Suppressor macrophage (primary cell): Measurements from ENCODE around the gene LDLRAD4.

ENCODE experiments used
- DNase-seq, 4 experiments: peaks; one replicate each; pipeline ENCODE4 v3.0.0-alpha.2; 2020 to 2022

LDLRAD4 gene

DNA sequence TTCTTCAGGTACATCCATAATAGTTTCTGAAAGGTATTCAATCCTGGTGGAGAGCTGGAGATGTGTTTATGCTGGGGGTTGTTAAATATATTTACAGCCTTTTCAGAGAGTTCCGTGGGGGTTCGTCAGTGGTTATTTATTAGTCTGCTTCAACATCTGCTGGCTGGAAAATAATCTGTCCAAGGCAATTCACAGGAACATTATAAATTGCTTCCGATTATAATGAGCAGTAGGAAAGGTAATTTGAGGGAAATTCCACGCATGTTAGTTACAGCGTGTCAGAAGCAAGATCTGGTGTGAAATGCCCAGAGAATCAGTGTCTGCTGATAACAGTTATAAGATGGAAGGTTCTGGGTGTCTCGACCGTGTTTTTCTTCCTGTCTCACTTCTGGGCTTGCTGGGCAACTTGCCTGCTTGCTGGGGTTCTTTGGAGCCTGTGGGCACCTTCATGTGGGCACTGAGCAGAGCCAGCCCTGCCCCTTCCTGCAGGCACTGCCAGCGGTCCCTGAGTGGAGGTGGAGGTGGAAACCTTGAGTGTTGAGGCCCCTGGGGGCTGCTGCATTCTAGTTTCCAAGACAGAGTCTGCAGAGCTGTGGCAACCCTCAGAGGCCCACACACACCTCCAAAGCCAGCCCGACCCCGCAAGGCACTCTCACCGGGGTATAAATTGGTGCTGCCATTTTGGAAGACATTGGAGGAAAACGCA lies 322.1 kb downstream of the LDLRAD4 start:
- DNase-seq, result no peak

DNA sequence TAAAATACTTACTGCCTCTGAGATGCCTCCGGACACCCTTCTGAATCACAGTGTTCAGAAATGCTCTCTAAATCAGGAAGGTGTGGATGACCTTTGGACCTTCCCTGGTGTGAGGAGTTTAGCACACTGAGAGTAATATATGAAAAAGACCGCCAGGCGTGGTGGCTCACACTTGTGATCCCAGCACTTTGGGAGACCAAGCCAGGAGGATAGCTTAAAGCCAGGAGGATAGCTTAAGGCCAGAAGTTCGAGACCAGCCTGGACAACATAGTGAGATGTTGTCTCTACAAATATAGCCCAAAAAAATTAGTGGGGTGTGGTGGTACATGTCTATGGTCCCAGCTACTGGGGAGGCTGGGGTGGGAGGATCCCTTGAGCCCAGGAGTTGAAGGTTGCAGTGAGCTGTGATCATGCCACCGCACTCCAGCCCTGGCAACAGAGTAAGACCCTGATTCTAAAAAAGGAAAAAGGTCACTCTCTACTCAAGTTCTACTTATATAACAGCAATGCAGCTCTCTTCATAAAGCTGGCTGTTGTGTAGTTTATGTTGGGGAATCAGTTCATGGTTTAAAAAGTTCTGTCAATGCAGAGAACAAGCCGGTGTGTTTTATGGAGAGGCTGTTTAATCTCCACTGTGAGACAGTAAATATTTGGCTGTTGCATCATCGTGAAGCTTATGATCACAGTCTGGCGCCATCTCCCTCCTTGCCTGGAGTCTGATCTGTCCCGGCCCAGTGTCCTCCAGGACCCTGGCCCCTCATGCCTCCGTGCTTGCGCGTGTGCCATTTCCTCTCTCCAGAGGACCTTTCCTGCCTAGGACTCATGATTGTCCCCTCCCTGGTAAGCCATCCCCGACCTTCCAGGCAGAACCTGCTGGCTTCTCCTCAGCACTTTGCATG lies 323.3 kb downstream of the LDLRAD4 start:
- no peak for DNase-seq

DNA sequence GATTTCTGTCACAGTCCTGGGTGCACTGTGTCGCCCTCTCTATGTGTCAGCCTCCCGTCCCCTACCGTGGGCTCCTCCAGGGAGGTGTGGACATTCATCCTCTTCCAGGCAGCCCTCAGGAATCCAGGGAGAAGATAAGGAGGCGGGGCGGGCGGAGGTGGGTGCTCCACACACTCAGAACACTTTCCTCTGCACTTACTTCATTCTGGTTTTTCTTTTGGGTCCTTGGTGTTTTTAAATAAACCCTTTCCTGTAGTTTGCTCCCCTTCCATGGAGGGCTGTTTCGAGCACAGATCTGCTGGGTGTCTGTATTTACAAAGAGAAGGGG lies 323.9 kb downstream of the LDLRAD4 start:
- no peak for DNase-seq

DNA sequence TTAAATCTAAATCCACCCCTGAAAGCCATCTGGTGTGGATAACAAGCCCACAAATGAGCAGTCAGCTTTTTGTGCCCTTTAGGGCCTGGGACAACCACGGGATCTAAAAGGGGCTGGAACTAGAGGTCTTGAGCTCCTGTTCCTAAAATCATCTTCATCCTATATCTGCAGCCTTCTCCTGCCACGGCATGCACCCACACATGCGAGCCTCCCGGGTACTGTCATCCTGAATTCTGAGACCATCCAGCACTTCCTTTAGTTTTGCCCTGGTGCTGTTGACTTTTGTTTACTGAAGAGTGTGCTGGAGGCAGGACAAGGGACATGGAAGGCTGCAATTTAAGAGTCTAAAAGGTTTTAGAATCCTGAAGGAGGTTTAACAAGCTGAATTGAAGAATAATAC lies 324.6 kb downstream of the LDLRAD4 start:
- DNase-seq, result no peak

DNA sequence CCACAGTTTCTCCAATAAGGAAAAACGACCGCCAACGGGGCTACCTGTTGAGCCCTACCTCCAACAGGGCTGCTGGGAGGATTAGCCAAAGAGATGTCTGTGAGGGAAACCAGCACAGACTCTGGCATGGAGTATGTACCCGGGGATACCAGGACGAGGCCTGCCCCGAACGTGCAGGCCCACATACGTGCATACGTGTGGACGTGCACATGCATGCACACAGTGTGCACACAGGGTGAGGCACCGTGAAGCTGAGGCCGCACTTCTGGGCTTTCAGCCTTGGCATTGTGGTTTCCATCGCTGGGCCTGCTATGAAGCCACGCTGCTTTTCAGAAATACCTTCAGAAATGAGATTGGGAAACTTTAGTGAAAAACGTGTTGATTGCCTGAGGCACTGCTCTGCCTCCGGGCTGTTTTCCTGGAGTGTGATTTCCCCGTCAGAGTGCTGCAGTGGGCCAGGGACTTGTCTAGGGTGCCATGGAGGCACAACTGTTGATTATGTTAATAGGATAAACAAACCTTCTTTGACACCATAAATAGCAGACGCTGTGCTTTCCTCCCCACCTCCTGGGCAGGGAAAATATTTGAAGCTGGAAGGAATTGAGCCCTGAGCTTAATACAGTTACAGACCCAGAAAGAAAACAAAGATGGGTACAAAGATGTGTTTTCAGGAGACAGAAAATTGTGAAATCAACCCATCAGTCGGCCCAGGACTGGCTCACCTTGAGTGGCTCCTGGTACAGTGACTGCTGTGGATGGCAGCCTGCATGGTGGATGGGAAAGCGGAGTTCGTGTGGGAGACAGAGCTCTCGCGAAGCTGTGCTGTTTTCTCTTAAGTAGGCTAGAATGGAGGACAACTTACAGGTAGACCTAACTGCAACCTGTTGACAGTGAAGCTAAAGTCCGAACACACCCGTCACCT lies 325.5 kb downstream of the LDLRAD4 start:
- DNase-seq, result no peak

DNA sequence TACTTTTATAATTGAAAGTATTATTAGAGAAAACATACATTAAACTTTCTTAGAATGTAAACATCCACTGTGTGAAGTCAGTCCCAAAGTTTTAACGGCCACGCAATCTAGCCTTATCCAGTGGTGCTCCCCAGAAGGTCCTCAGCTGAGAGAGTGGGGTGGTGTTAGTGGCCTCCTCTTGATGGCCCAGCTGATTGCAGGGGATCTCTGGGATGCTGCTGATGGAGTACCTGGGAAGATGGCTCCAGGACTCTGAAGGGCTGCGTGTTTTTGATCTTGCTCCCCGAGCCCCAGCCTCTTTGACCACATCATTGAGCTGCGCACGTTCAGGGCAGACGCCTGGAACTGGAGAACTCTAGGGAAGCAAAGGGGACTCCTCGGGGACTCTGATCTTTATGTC lies 326.4 kb downstream of the LDLRAD4 start:
- no peak for DNase-seq

DNA sequence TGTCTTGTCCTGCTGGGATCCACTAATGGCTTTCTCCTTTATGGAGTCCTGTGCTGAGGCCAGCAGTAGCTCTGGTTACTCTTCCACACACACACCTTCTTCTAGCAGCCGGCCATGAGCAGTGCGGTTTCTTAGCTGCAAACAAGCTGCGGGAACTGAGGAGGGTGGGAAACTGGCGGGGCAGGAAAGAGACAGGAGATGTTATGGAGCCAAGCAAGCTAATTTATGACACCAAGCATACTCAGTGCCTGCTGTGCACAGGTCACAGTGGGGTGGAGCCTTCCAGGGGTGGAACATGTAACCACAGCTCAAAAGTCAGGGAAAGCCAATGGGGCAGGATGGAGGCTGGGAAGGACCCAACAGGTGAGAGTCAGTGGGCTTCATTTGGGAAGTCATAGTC lies 327.0 kb downstream of the LDLRAD4 start:
- no peak for DNase-seq

DNA sequence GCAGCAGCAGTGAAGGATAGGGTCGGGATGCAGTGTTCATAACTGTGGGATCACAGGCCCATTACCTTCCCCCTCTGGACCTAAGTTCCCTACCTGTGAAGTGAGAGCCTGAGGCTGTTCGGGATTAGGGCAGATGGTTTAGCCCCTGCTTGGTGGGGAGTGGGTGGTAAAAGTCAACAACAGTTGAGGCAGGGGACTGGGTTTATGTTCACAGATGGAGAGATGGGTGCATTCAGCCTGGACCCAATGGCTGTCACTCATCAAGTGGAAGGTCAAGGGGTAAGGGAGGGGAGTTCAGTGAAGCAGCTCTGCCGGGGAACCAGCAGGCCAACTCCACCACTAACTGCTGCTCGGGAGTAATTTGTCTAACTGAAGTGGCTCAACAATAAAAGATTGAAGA lies 327.4 kb downstream of the LDLRAD4 start:
- DNase-seq, result no peak

DNA sequence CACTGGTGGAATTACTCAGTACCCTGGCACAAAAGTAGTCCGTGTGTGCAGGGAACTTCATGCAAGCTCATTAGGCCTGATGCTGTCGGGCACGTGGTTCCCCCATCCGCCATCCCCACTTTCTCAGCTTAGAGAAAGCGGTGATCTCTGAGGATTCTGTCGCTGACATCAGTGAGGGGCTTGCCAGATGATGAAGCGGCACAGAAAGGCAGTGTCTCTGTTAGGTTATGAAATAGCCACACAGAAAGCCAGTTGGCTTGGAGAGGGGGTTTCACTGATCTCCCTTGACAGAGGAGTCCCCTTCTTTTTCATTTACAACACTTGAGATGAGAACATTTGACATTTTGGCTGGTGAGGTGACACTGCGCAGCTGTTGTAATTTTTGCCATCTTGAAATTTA lies 328.1 kb downstream of the LDLRAD4 start:
- no peak for DNase-seq

DNA sequence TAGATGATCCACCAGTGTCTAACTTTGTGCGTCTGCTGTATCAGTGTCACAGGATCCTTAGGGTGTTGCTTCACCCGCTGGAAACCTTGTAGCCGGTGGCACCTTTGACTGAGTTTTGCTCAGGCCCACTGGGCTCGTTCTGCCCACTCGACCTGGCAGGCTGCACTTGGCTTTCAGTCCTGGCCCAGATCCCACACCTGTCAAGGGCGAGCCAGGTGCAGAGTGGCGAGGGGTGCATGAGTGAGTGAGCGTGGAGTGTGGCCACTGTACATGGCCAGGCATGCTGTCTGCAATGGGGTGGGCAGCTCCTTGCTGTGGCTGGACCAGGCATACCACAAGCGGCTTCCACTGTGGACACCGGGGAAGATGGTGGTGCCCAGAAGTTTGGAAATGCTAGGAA lies 328.8 kb downstream of the LDLRAD4 start:
- DNase-seq, result no peak

DNA sequence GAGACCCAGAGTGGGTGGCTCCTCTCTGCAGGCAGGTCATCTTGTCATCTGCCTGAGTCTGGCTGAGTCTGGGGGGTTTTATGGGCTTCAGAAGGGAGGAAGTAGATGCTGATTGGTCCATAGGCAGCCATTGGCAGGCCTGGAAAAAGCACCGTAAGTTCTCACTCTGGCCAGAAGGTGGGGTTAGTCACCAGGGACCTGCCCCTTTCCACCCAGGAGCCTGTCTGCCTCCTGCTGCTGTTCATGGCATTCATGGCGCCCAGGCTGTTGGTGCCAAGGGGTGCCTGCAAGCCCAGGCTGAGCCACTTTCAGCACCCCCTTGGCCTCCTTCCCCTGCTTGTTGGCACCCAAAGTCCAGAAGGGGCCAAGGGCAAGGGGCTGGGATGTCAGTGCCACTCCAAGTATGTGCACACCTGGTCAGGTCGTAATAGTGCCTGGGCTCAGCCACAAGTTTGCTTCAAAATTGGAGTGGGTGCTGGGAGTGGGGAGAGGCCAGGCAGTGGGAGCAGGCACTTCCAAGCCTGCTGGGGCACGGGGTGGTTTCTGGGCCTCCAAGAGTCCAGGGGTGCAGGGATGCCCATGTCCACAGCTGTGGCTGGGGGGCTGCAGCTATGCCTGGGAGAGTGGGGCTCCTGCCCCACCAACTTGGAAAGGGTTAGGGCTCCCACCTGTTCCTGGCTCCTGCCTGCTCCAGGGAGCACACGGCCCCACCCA lies 329.7 kb downstream of the LDLRAD4 start:
- DNase-seq, result no peak

DNA sequence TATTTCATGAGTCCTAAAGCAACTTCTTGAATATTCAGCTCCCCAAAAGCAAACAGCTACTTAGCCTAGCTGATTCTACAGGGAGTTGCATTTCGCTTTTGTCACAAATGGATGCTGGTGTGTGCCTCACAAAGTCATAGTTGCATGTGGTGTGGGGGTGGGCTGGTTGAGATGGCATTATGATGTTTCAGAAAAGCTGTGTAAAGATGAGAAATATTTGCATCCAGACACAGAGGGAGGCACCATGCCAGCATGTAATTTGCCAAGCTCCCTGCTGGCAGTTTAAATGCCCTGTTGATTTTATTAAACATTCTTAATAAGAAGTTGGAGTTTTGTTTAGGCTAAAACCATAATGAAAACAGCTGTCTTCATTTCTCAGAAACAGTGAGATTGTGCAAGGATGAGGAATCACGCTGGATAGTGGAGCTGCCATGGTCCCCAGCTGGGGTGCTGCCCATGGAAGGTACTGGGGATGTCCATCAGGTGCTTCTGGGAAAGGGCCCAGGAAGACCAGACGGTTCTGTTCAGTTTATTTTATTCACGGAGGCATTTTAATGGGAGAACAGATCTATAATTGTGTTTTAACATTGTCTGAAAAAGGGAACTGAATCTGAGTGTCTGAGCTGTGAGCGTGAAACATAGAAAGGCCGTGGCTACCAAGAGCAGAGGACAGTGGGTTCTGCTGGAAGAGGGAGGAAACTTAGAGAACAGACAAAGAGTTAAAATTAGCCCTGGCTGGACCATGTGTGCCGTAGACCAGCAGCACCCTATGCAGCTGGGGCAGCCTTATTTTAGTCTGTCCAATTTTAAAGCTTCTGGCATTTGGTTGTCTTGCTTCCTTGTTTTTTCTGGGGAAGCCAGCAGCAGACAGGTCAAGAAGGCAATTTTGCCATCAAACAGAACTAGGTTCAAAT lies 330.7 kb downstream of the LDLRAD4 start:
- DNase-seq, result peak; percentile 43 to 65 (median 58)

DNA sequence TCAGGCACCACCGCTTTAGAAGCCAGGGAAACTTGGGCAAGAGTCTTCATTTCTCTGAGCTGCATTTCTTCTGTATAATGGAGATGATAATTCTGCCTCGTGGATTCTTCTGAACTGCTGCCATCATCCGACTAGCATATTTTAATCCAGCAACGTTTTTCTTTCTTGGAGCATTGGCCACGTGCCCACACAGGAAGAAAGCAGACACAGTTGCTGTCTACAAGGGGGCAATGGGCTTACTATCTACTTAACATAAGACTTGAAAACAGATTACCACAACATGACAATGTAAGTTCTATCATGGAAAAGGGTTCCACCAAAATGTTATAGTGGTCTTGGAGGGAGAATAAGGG lies 331.3 kb downstream of the LDLRAD4 start:
- DNase-seq, result no peak

DNA sequence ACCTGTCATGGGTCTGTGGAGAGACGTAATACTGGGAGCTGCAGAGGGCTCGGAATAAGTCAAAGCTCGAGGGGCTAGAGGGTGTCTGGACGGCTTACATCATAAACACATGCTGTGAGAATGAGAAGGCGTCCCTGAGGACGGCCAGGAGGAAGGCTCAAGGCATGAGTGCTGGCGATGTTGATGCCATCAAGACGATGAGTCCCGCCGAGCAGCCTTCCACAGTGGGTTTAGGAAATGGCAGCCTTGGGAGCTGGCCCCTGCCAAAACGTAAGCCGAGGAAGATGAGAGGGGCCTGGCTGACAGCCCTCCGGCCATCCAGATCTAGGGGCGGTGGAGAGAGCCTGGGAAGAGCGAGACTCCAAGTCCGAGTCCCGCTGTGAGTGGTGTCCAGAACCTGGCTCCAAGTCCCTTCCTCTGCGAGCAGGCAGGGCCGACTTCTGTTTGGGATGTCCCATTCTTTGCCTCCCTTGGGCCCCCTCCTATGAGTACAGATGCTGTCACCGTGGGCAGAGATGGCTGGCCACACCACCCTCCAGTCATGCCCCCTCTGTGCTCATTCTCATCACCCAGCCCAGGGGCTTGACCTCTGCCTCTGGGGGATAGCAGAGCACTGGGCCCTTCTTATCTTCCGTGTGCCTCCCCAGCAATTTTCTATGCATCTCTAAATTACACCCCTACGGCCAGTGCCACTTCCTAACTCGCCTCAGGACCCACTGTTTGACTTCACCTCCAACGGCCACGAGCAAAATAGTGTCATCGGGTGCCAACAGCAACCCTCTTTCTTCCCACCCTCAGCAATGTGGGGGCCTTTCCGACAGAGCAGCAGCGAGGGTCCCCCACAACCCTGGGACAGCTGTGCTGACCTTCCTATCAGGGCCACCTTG lies 332.1 kb downstream of the LDLRAD4 start:
- no peak for DNase-seq

DNA sequence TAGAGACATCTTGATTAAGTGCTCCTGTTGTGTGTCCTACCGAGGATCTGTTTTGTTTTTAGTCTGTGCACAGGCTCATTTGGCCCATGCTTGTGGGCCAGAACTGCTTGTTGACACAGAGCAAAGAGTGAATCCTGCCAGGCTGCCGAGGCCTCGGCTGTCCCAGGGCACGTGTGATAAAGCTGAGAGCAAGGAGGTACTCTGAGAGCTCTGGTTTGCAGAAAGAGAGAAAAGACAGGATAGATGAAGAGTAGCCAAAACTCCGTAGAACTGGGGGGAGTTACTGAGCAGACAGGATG lies 332.7 kb downstream of the LDLRAD4 start:
- DNase-seq, result no peak

DNA sequence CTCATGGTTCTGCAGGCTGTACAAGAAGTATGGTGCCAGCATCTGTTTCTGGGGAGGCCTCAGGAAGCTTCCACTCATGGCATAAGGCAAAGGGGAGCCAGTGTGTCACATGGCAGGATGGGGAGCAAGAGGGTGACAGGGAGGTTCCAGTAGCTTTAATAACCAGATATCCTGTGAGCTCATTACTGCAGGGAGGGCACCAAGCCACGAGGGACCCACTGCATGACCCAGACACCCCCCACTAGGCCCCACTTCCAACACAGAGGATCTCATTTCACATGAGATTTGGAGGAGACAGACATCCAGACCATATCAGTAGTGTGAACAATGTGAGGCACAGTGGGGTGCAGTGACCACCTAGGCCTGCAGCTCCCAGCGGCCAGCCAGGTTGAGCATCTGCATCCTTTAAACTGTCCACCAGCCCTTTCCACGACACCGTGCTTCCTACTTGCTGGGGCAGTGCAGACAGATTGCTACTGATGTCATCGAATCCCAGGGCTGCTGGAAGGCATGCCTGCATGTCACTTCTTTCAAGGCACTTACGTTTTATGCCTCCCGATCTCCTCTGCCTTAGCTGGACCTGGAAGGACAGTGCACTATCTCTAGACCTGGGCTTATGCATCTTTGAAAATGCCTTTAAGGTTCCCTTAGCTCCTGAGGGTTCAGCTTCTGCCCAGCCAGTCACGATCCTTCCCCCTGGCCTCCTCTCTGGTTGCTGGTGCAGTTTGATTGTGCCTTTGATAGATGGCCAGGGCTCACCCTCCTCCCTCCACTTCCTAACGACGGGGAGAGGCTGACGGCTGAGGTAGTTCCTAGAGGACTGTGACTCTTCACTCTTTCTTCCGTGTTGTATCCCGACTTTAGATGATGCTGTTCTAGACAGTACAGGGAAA lies 333.5 kb downstream of the LDLRAD4 start:
- DNase-seq, result no peak

DNA sequence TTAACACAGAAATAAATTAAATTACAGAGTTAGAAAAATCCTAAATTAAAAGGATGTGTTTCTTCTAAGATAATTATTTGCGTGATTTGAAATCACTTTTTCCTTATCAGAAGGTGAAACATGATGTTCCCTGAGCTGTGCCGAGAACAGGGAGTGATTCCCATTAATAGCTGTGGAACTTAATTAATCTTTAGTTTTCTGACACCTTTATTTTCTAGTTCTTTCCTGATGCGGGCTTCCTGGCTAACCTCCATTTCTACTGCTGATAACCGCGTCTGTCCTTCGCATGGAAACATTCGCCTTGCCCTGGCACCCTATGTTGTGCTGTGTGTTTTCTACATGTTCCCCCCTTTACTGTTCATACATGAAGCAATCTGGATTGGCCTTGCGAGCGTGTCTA lies 334.9 kb downstream of the LDLRAD4 start:
- DNase-seq, result no peak

DNA sequence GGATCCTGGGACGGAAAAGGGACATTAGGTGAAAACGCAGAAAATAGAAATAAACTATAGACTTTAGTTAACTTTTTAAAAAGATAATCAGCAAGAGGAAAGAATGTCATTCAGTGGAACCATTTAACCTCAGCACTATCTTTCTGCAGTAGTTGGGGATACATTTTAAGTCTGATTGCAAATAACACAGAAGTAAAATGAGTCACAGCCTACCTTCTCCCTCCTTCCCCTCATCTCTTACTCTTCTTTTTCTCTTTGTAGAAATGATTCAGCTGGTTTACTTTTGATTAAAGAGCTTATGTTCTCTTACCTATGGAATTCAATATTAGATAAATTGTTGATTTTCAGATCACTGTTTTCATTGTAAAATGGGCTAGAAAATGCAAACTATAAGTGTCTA lies 336.6 kb downstream of the LDLRAD4 start:
- no peak for DNase-seq

DNA sequence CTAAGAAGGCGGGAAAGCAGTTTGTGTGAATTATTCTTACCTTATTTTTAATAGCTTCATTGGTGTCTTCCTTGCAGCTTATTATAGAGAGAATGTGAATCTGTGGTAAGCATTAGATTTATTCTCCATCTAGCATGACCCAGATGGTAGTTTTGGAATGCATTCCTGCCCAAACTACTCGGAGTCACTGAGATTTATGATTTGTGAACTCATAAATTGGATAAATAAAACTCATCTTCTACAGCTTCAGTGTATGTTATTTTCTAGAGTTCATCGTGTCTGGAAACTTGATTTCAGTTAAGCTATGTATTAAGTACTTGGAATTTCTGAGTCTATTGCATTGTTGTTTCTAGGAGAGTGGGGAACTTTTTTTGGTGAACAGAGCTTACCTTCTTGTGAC lies 337.3 kb downstream of the LDLRAD4 start:
- no peak for DNase-seq

DNA sequence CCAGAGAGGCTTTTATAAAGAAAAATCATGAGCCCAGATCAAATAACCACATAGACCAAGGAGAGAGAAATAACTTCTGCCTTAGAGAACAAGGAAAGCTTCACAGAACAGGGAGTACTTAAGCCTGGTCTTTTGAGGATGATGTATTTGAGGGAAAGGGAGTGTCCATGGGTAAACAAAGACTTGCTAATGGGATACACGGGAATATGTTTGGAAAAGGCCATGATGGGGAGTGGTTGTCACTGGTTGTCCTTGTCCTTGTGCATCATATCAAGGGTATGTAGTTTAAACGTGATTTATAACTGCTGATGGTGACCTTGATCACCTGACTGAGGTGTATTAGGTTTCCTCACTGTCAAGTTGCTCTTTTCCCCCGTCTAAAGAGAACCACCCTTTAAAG lies 337.9 kb downstream of the LDLRAD4 start:
- no peak for DNase-seq
